Measurements from ENCODE around the gene SCAF8. TPM values are rescaled to one million over a fixed set of nuclear protein-coding genes. Genes with fewer than 3 reads are reported as not detected.

SCAF8 gene
- total and polyA plus RNA-seq, 2 of the 8 experiments (the other 6 are each of a cell fraction or from before 2014, with no cell fraction given): 20.3 to 46.3 TPM

- Histone ChIP-seq H2BK12ac (ENCODE audit: low read depth, low read length) (no peak overlapping the region), H2BK15ac (ENCODE audit: low read length) (no peak overlapping the region), H3K56ac (replicated peaks; ENCODE audit: insufficient read length, low read depth, low read length) (no peak overlapping the region), H2BK120ac (replicated peaks; ENCODE audit: low read depth, low read length) (no peak overlapping the region), H3K79me1 (ENCODE audit: low read depth, low read length) (no peaks in the 10 kb centered on the region), H4K91ac (replicated peaks; ENCODE audit: insufficient read length, low read length) (no peak overlapping the region), H3K18ac (ENCODE audit: extremely low read depth, low read length) (no peak overlapping the region), H2BK5ac (ENCODE audit: low read depth, low read length) (no peak overlapping the region), H3K23me2 (ENCODE audit: low read depth, low read length) (no peaks in the 10 kb centered on the region), H4K8ac (ENCODE audit: extremely low read depth, insufficient read depth, low read length) (no peak overlapping the region), H4K5ac (ENCODE audit: insufficient read length, low read depth, low read length) (no peak overlapping the region), H3K23ac (ENCODE audit: insufficient read length) (no peak overlapping the region), H3K79me2 (ENCODE audit: control insufficient read depth in 1 of 2, insufficient read depth in 2 of 2, low read length in 2 of 2) (no peaks in the 10 kb centered on the region), H2AK5ac (ENCODE audit: low read depth, low read length) (no peak overlapping the region), H2AFZ (ENCODE audit: low read length) (no peak overlapping the region), H3K4me1 (replicated peaks in 1 of 4; ENCODE audit: control insufficient read depth in 3 of 4, insufficient read depth in 4 of 4, low read length in 3 of 4) (no peaks in the 10 kb centered on the region), H3K36me3 (ENCODE audit: control insufficient read depth in 2 of 4, insufficient read depth in 4 of 4, low read length in 3 of 4) (no peaks in the 10 kb centered on the region), H3K9me3 (ENCODE audit: insufficient read depth in 2 of 2, low read depth in 1 of 2, low read length in 1 of 2) (peaks cover 0 to 10% of the 10 kb centered on the region in 2 experiments; a peak in 1 of 4 replicates), H2BK20ac (ENCODE audit: low read length) (no peak overlapping the region), H3K4me2 (ENCODE audit: insufficient read depth in 1 of 2, low read depth in 2 of 2, low read length in 2 of 2) (no peak overlapping the region), H3K27ac (ENCODE audit: low read depth, low read length) (no peak overlapping the region), H4K20me1 (replicated peaks in 1 of 2; ENCODE audit: control insufficient read depth in 1 of 2, insufficient read depth in 2 of 2, low read length in 2 of 2) (no peaks in the 10 kb centered on the region), H3K9ac (replicated peaks in 1 of 4; ENCODE audit: extremely low read depth in 1 of 4, low read depth in 3 of 4, low read length in 3 of 4) (no peak overlapping the region), H3K14ac (ENCODE audit: insufficient read length) (no peak overlapping the region), H3K4me3 (ENCODE audit: extremely low read depth in 1 of 4, insufficient read depth in 2 of 4, low read depth in 3 of 4, low read length in 4 of 4) (no peak overlapping the region), H3K4ac (replicated peaks; ENCODE audit: insufficient read length, low read depth, low read length) (no peak overlapping the region), H3K27me3 (replicated peaks in 1 of 4; ENCODE audit: control insufficient read depth in 3 of 4, extremely low read depth in 1 of 4, insufficient read depth in 3 of 4, low read length in 3 of 4) (no peaks in the 10 kb centered on the region)
- POLR2A ChIA-PET (ENCODE audit: partially characterized antibody): interaction anchor here (1.8 kb wide), 1 partner anchor 11 kb away, joined by 9 read pairs; no protein-coding TSS in a partner anchor
- DNase-seq (ENCODE audit: low read depth in 1 of 2, low spot score in 2 of 2) (no peak), FAIRE-seq (no peak)
- 96% methylated on average over 5 of the region's 6 CpGs; no CpG with 5 or more reads in 1 of the 2 experiments for WGBS, 2 experiments (ENCODE audit: extremely low coverage in 1 of 2, insufficient coverage in 1 of 2, insufficient read length in 1 of 2, insufficient replicate concordance in 2 of 2, low coverage in 1 of 2, low lambda C conversion rate in 2 of 2, missing lambda C conversion rate in 1 of 2)
- CTCF ChIA-PET (ENCODE audit: partially characterized antibody): interaction anchor here (0.6 to 4.5 kb wide), 3 partner anchors 10 to 30 kb away, joined by 3 to 14 read pairs (median 3); no protein-coding TSS in a partner anchor
- no peak for TF ChIP-seq HDAC6 (IDR thresholded peaks at IDR 0.05; ENCODE audit: low read depth, low read length)
- no peak for TF ChIP-seq SRF (IDR thresholded peaks at IDR 0.05; ENCODE audit: low read depth, low read length)
- no peak for TF ChIP-seq KDM4A (IDR thresholded peaks at IDR 0.05; ENCODE audit: low read depth, low read length, severe bottlenecking)
- no peak for TF ChIP-seq BCL11A (IDR thresholded peaks at IDR 0.05; ENCODE audit: low read depth in 2 of 2, low read length in 2 of 2)
- TF ChIP-seq, protein P1, sequence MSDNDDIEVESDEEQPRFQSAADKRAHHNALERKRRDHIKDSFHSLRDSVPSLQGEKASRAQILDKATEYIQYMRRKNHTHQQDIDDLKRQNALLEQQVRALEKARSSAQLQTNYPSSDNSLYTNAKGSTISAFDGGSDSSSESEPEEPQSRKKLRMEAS (IDR thresholded peaks at IDR 0.05): no peak
- TF ChIP-seq SIX5 (IDR thresholded peaks at IDR 0.05; ENCODE audit: low read depth, low read length): no peak
- TF ChIP-seq RAD21 (IDR thresholded peaks at IDR 0.05 in 1 of 2, conservative IDR thresholded peaks at IDR 0.05 in 1 of 2; ENCODE audit: low read depth in 2 of 2, low read length in 2 of 2): no peak
- TF ChIP-seq KDM1A (IDR thresholded peaks at IDR 0.05; ENCODE audit: borderline replicate concordance, low read length): no peak
- no peak for TF ChIP-seq ZNF274 (IDR thresholded peaks at IDR 0.05; ENCODE audit: borderline replicate concordance, extremely low read depth, low read length)
- TF ChIP-seq GTF2F1 (IDR thresholded peaks at IDR 0.05; ENCODE audit: borderline replicate concordance, low read depth, low read length): no peak
- TF ChIP-seq RXRA (IDR thresholded peaks at IDR 0.05; ENCODE audit: insufficient read depth, low read depth, low read length): no peak
Observed at GRCh38 chr6:154721460-154721859, 11.8 kb upstream of the SCAF8 start.
